Activated T-cell treated with anti-CD3 and anti-CD28 coated beads for 24 hours (primary cell): ENCODE data around the gene HNRNPF.
"Not testable (repeated sequence)": the region's sequence is repeated elsewhere in the genome, so short reads cannot be mapped to it uniquely, and the experiment has no call there.

ENCODE experiments used
- DNase-seq: peaks from one replicate; pipeline ENCODE4 v3.0.0-alpha.2; 2020; ENCODE audit warnings: low read depth

The HNRNPF gene

GRCh38 chr10:43408710-43409384 lies at the start of gene HNRNPF:
HNRNPF (minus strand) TSS chr10:43409186; CDS start chr10:43387884, 21,302 bp downstream.
- DNase-seq = peak; percentile 92

DNA sequence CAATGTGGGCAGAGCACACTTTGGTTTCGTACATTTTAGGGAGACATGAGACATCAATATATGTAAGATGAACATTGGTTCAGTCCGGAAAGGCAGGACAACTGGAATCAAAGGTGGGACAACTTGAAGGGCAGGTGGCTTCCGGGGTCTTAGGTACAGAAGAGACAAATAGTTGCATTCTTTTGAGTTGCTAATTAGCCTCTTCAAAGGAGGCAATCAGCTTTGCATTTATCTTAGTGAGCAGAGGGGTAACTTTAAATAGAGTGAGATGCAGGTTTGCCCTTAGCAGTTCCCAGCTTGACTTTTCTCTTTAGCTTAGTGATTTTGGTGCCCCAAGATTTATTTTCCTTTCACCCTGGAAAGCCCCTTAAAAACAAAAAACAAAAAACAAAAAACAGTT lies 49.2 kb upstream of the HNRNPF start:
- no peak for DNase-seq

GRCh38 chr10:43456561-43456960 lies 47.6 kb upstream of the HNRNPF start:
- not testable (repeated sequence) for DNase-seq

- not testable (repeated sequence) for DNase-seq
Measured at GRCh38 chr10:43454025-43454424, 45.0 kb upstream of the HNRNPF start.

GRCh38 chr10:43453266-43453831 lies 44.4 kb upstream of the HNRNPF start:
- DNase-seq = no peak

DNA sequence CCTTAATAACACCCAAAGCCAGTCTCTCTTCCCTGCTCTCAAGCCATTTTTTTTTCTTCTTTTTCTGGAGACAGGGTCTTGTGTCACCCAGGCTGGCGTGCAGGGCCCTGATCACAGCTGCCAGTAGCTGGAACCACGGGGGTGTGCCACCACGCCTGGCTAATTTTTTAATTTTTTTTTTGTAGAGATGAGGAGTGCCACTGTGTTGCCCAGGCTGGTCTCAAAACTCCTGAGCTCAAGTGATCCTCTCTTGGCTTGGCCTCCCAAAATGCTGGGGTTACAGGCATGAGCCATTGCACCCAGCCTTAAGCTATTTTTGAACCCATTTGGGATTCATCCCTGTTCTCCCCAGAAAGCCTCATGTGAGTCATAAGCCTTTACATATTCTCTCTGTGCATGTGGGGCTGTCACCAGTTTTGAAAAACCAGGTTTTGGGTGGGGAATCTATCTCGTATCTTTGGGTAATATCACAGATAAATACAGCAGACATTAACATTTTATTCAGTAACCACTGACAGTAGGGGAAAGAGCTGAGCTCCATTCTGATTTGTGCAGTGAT lies 43.4 kb upstream of the HNRNPF start:
- DNase-seq = no peak

GRCh38 chr10:43448742-43449141 lies 39.8 kb upstream of the HNRNPF start:
- no peak for DNase-seq

GRCh38 chr10:43446219-43447017 lies 37.4 kb upstream of the HNRNPF start:
- not testable (repeated sequence) for DNase-seq

DNA sequence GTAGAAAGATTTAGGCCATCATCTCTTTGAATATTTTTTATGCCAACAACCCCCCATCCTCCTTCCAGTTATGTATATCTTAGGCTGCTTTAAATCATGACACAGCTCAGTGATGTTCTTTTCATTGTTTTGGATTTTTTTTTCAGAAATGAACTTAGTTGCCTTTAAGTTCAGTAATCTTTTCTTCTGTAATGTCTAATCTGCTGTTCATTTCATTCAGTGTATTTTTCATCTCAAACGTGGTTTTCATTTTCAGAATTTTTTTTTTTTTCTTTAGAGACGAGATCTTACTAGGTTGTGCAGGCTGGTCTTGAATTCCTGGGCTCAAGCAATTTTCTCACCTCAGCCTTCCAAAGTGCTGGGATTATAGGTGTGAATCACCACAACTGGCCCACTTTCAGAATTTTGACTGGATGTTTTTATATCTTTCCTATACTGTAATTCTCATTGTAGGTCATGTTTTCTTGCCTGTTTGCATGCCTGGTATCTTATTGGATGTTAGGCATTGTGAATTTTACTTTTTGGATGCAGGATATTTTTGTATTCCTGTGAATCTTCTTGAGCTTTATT lies 36.0 kb upstream of the HNRNPF start:
- no peak for DNase-seq

DNA sequence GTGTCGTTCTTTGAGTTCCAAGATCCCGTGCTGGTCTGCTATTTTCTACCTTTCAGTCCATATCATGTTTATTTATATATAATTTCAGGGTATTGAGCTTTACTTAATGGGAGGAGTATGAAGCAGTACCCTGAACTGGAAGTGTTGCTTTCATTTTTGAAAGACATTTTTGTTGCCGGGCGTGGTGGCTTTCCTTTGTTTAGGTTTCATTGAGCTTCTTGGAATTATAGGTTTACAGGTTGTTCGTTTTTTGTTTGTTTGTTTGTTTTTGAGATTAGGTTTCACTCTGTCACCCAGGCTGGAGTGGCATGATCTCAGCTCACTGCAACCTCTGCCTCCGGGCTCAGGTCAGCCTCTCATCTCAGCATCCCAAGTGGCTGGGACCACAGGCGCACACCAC lies 35.3 kb upstream of the HNRNPF start:
- no peak for DNase-seq

DNA sequence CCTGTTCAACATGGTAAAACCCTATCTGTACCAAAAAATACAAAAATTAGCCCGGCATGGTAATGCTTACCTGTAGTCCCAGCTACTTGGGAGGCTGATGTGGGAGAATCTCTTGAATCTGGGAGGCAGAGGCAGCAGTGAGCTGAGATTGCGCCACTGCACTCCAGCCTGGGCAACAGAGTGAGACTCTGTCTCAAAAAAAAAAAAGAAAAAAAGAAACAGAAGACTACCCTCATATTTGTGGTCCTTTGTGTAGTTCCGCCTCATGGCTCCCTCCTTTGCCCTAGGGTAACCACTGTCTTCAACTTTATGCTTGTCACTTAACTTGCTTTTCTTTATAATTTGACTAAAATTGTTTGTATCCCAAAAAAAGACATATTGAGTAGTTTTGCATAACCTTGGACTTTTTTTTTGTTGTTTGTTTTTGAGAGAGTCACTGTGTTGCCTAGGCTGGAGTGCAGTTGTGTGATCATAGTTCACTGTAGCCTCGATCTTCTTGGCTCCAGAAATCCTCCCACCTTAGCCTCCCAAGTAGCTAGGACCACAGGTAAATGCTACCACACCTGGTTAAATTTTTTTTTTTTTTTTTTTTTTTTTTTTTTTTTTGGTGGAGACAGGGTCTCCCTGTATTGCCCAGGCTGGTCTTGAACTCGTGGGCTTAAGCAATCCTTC lies 31.6 kb upstream of the HNRNPF start:
- DNase-seq = no peak

- DNase-seq = no peak
Measured at GRCh38 chr10:43437141-43437870, 28.3 kb upstream of the HNRNPF start.

- peak; percentile 82 for DNase-seq
Measured at GRCh38 chr10:43436291-43437140, 27.5 kb upstream of the HNRNPF start, which contains the start of gene ZNF487. ZNF487 (plus strand) TSS chr10:43437111; CDS start chr10:43475814, 38,703 bp downstream.

DNA sequence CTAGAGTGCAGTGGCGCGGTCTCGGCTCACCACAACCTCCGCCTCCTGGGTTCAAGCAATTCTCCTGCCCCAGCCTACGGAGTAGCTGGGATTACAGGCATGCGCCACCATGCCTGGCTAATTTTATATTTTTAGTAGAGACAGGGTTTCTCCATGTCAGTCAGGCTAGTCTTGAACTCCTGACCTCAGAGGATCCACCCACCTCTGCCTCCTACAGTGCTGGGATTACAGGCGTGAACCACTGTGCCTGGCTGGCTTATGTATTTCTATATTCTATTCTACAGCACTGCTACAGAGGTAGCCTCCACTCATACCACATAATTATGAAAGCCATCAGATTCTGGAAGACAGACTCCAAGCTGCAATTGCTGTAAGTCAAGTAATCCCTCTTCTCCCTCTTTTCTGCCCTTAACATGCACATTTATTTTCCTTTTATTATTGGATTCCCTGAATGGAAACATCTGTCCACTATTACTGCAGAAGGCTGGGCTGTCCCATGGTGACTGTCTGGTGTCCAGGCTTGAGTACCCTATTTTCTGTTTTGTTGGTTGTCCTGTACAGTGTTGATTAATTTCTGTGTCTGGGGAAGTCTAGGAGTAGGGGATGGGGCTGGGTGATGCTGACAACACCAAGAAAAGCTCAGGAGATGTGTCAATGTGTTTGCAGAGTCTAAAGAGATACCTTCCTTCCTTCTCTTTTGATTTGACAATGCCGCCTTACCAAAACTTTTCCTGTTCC lies 22.1 kb upstream of the HNRNPF start:
- no peak for DNase-seq

GRCh38 chr10:43427166-43427825 lies 18.3 kb upstream of the HNRNPF start:
- DNase-seq = no peak

GRCh38 chr10:43426476-43426875 lies 17.5 kb upstream of the HNRNPF start:
- DNase-seq = not testable (repeated sequence)

DNA sequence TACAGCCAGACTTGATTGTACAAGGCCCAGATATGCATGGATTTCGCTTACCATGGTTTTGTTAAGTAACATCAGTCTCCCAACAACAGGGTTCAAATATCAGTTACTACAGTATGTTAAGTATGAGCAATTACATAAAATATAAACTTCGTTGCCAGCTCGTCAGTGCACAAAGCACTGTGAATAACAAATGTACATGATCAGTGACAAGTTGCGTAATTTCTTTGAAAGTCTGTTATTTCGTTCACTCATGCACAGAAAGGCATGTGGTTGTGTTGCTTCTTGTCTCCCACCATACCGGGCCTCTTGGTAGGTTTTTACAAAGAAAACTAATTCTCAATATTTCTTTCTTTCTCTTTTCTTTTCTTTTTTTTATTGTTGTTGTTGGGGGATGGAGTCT lies 15.4 kb upstream of the HNRNPF start:
- no peak for DNase-seq

GRCh38 chr10:43421944-43422343 lies 13.0 kb upstream of the HNRNPF start:
- not testable (repeated sequence) for DNase-seq

DNA sequence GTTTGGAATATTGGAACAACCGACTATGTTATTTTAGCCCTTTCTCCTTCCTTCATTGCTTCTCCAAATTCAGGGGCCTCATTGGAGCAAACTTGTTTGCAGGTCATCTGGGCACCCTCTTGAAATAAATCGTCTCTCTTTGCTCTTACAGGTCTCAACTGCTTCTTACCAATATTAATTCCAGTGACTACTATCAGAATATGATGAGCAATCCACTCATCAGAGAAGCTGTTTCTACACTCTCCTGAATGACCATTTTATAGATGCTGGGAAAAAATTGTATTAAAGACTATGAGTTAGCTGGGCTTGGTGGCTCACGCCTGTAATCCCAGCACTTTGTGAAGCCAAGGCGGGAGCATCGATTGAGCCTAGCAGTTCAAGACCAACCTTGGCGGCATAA lies 12.5 kb upstream of the HNRNPF start:
- no peak for DNase-seq
